Measurements from ENCODE around the gene GCC1. TPM values are rescaled to one million over a fixed set of nuclear protein-coding genes. Genes with fewer than 3 reads are reported as not detected.

The GCC1 gene
- total RNA-seq, 1 experiment from 2014 or later: 19.1 TPM

GRCh38 chr7:127619681-127620405, 34.4 kb upstream of the GCC1 start:
- Histone ChIP-seq H3K36me3 (ENCODE audit: control insufficient read depth, insufficient read depth, low read length) (no peaks in the 10 kb centered on the region), H3K9me3 (ENCODE audit: control insufficient read depth, insufficient read depth, low read depth, low read length) (no peaks in the 10 kb centered on the region), H3K27ac (ENCODE audit: low read length) (no peak overlapping the region), H3K4me1 (ENCODE audit: control insufficient read depth, insufficient read depth, low read length) (no peaks in the 10 kb centered on the region; the same call in 1 of the 2 replicates), H3K27me3 (ENCODE audit: control insufficient read depth, insufficient read depth, low read length) (peaks cover 54% of the 10 kb centered on the region), H3K4me3 (ENCODE audit: low read depth in 2 of 2, low read length in 2 of 2) (peak overlapping the region in 1 of 2 experiments; percentile 3; a peak in 1 of 4 replicates)
- ChIA-PET CTCF (no interaction called here), POLR2A (interaction anchor here (0.7 kb wide), 1 partner anchor 12 kb away, joined by 4 read pairs; no protein-coding TSS in a partner anchor)
- intact Hi-C loops (cut with micrococcal nuclease; ENCODE audit: unreplicated experiment): no loop called here
- peak; percentile 66 for ATAC-seq
- no TSS peak for BruUV-seq (replicated peaks)
- DNase-seq (ENCODE audit: low read depth, low spot score): no peak
- in situ Hi-C loops (cut with HindIII; ENCODE audit: low pct_unique_long_range_greater_than_20kb, low sequenced_read_pairs): no loop called here
- TF ChIP-seq SIN3A (IDR thresholded peaks at IDR 0.05; ENCODE audit: borderline replicate concordance, insufficient read depth, low read depth, low read length) (no peak), TCF7L2 (IDR thresholded peaks at IDR 0.05; ENCODE audit: low read depth, low read length) (no peak), POLR2AphosphoS5 (IDR thresholded peaks at IDR 0.05; ENCODE audit: low read depth, low read length) (no peak)
- TF ChIP-seq, protein P1, sequence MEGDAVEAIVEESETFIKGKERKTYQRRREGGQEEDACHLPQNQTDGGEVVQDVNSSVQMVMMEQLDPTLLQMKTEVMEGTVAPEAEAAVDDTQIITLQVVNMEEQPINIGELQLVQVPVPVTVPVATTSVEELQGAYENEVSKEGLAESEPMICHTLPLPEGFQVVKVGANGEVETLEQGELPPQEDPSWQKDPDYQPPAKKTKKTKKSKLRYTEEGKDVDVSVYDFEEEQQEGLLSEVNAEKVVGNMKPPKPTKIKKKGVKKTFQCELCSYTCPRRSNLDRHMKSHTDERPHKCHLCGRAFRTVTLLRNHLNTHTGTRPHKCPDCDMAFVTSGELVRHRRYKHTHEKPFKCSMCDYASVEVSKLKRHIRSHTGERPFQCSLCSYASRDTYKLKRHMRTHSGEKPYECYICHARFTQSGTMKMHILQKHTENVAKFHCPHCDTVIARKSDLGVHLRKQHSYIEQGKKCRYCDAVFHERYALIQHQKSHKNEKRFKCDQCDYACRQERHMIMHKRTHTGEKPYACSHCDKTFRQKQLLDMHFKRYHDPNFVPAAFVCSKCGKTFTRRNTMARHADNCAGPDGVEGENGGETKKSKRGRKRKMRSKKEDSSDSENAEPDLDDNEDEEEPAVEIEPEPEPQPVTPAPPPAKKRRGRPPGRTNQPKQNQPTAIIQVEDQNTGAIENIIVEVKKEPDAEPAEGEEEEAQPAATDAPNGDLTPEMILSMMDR (IDR thresholded peaks at IDR 0.05): no peak
- TF ChIP-seq, protein P2, sequence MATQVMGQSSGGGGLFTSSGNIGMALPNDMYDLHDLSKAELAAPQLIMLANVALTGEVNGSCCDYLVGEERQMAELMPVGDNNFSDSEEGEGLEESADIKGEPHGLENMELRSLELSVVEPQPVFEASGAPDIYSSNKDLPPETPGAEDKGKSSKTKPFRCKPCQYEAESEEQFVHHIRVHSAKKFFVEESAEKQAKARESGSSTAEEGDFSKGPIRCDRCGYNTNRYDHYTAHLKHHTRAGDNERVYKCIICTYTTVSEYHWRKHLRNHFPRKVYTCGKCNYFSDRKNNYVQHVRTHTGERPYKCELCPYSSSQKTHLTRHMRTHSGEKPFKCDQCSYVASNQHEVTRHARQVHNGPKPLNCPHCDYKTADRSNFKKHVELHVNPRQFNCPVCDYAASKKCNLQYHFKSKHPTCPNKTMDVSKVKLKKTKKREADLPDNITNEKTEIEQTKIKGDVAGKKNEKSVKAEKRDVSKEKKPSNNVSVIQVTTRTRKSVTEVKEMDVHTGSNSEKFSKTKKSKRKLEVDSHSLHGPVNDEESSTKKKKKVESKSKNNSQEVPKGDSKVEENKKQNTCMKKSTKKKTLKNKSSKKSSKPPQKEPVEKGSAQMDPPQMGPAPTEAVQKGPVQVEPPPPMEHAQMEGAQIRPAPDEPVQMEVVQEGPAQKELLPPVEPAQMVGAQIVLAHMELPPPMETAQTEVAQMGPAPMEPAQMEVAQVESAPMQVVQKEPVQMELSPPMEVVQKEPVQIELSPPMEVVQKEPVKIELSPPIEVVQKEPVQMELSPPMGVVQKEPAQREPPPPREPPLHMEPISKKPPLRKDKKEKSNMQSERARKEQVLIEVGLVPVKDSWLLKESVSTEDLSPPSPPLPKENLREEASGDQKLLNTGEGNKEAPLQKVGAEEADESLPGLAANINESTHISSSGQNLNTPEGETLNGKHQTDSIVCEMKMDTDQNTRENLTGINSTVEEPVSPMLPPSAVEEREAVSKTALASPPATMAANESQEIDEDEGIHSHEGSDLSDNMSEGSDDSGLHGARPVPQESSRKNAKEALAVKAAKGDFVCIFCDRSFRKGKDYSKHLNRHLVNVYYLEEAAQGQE (IDR thresholded peaks at IDR 0.05; ENCODE audit: insufficient read depth in 1 of 2, low read depth in 2 of 2, low read length in 1 of 2): no peak

DNA sequence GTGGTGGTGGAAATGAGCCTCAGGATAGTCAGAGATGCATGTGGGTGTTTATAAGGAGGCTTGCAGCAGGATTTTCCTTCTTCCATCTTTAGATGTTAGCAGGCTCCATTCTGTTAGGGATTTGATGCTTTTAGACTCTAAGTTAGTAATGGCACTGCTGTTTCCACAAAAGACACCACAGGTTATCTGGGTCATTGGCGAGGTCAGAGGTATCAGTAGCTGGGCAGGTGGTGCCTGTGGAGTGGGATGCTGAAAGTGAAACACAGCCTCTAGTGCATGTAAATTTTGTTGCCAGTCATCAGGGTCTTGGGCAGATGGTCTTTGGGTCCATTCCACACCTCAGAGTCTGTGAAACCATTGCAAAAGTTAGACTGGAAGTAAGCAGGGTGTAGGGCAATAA, 33.4 kb upstream of the GCC1 start:
- Histone ChIP-seq H3K4me3 (ENCODE audit: low read depth in 2 of 2, low read length in 2 of 2) (no peak overlapping the region), H3K36me3 (ENCODE audit: control insufficient read depth, insufficient read depth, low read length) (no peaks in the 10 kb centered on the region), H3K27ac (ENCODE audit: low read length) (no peak overlapping the region), H3K4me1 (ENCODE audit: control insufficient read depth, insufficient read depth, low read length) (no peaks in the 10 kb centered on the region; the same call in 1 of the 2 replicates), H3K27me3 (ENCODE audit: control insufficient read depth, insufficient read depth, low read length) (peaks cover 48% of the 10 kb centered on the region), H3K9me3 (ENCODE audit: control insufficient read depth, insufficient read depth, low read depth, low read length) (no peaks in the 10 kb centered on the region)
- ChIA-PET CTCF (no interaction called here), POLR2A (no interaction called here)
- BruUV-seq (replicated peaks): no TSS peak
- TF ChIP-seq, protein P1 (IDR thresholded peaks at IDR 0.05): no peak
- TF ChIP-seq SIN3A (IDR thresholded peaks at IDR 0.05; ENCODE audit: borderline replicate concordance, insufficient read depth, low read depth, low read length) (no peak), POLR2AphosphoS5 (IDR thresholded peaks at IDR 0.05; ENCODE audit: low read depth, low read length) (no peak), TCF7L2 (IDR thresholded peaks at IDR 0.05; ENCODE audit: low read depth, low read length) (no peak)
- TF ChIP-seq, protein P2 (IDR thresholded peaks at IDR 0.05; ENCODE audit: insufficient read depth in 1 of 2, low read depth in 2 of 2, low read length in 1 of 2): no peak
- DNase-seq (ENCODE audit: low read depth, low spot score) (no peak), ATAC-seq (no peak)
- intact Hi-C loops (cut with micrococcal nuclease; ENCODE audit: unreplicated experiment): no loop called here
- in situ Hi-C loops (cut with HindIII; ENCODE audit: low pct_unique_long_range_greater_than_20kb, low sequenced_read_pairs): no loop called here

Data from Panc1 (cell line).